H9 (cell line): ENCODE results near the gene SEMA5A. TPM values are rescaled to one million over a fixed set of nuclear protein-coding genes. Genes with fewer than 3 reads are reported as not detected.

Experiments used
- DNase-seq: peaks from one replicate; pipeline ENCODE4 v3.0.0-alpha.2; 2017
- H2AFZ ChIP-seq: one replicate; pipeline ENCODE4 v1.6.1; 2013; ENCODE audit warnings: mild to moderate bottlenecking, low read length, control low read depth, moderate library complexity
- H2AK5ac ChIP-seq: 2 replicates; pipeline ENCODE4 v1.6.1; 2013; ENCODE audit warnings: low read length, control low read depth, mixed read lengths; ENCODE audit not compliant: insufficient read length
- H2BK120ac ChIP-seq: one replicate; pipeline ENCODE4 v1.6.1; 2013; ENCODE audit warnings: low read depth, mild to moderate bottlenecking, low read length, control low read depth, inconsistent platforms; ENCODE audit not compliant: poor library complexity, severe bottlenecking
- H2BK12ac ChIP-seq: 2 replicates; pipeline ENCODE4 v1.6.1; 2013; ENCODE audit warnings: low read length, control low read depth, mixed read lengths, low read depth; ENCODE audit not compliant: insufficient read length
- H2BK15ac ChIP-seq: 2 replicates; pipeline ENCODE4 v1.6.1; 2013; ENCODE audit warnings: low read depth, low read length, control low read depth
- H2BK20ac ChIP-seq: one replicate; pipeline ENCODE4 v1.6.1; 2013; ENCODE audit warnings: low read depth, mild to moderate bottlenecking, low read length, control low read depth, inconsistent platforms; ENCODE audit not compliant: poor library complexity, severe bottlenecking
- H2BK5ac ChIP-seq: 2 replicates; pipeline ENCODE4 v1.6.1; 2013; ENCODE audit warnings: low read length, control low read depth, mixed read lengths; ENCODE audit not compliant: insufficient read length
- H3K14ac ChIP-seq: 2 replicates; pipeline ENCODE4 v1.6.1; 2013; ENCODE audit warnings: low read length, control low read depth; ENCODE audit not compliant: insufficient read depth
- H3K18ac ChIP-seq: 2 replicates; pipeline ENCODE4 v1.6.1; 2013; ENCODE audit warnings: low read depth, mild to moderate bottlenecking, mixed read lengths, low read length, control low read depth; ENCODE audit not compliant: insufficient read length
- H3K23ac ChIP-seq: 2 replicates; pipeline ENCODE4 v1.6.1; 2013; ENCODE audit warnings: low read length, control low read depth, mixed read lengths, low read depth; ENCODE audit not compliant: insufficient read length
- H3K23me2 ChIP-seq: 2 replicates; pipeline ENCODE4 v1.6.1; 2013; ENCODE audit warnings: low read depth, mild to moderate bottlenecking, mixed read lengths, low read length, control low read depth; ENCODE audit not compliant: insufficient read length, poor library complexity, severe bottlenecking
- H3K27ac ChIP-seq: 2 replicates; pipeline ENCODE4 v1.5.1; 2013; ENCODE audit warnings: low read length, control low read depth, mixed read lengths, low read depth; ENCODE audit not compliant: insufficient read length
- H3K27me3 ChIP-seq: 2 replicates; pipeline ENCODE4 v1.6.1; 2013; ENCODE audit warnings: low read length, control low read depth, inconsistent platforms; ENCODE audit not compliant: insufficient read depth
- H3K4ac ChIP-seq: 2 replicates; pipeline ENCODE4 v1.6.1; 2013; ENCODE audit warnings: low read depth, mild to moderate bottlenecking, control low read depth, inconsistent platforms, low read length, moderate library complexity
- H3K4me1 ChIP-seq: 2 replicates; pipeline ENCODE4 v1.6.1; 2013; ENCODE audit warnings: low read length, control low read depth, inconsistent platforms; ENCODE audit not compliant: insufficient read depth
- H3K4me2 ChIP-seq: 2 replicates; pipeline ENCODE4 v1.6.1; 2013; ENCODE audit warnings: low read length, control low read depth, mixed read lengths; ENCODE audit not compliant: insufficient read length, insufficient read depth
- H3K56ac ChIP-seq: 2 replicates; pipeline ENCODE4 v1.6.1; 2013; ENCODE audit warnings: low read depth, mild to moderate bottlenecking, mixed read lengths, low read length, control low read depth; ENCODE audit not compliant: insufficient read length
- H3K79me1 ChIP-seq: 2 replicates; pipeline ENCODE4 v1.6.1; 2013; ENCODE audit warnings: low read depth, mild to moderate bottlenecking, moderate library complexity, low read length, control low read depth, inconsistent platforms; ENCODE audit not compliant: insufficient read depth, poor library complexity, severe bottlenecking
- H3K79me2 ChIP-seq: 2 replicates; pipeline ENCODE4 v1.6.1; 2013; ENCODE audit warnings: low read length, control low read depth, inconsistent platforms; ENCODE audit not compliant: insufficient read depth
- H3K9ac ChIP-seq: 2 replicates; pipeline ENCODE4 v1.6.1; 2013; ENCODE audit warnings: low read length, control low read depth, mixed read lengths; ENCODE audit not compliant: insufficient read length; ENCODE audit errors: extremely low read depth
- H3K9me3 ChIP-seq: one replicate; pipeline ENCODE4 v1.6.1; 2013; ENCODE audit warnings: low read depth, low read length, inconsistent platforms; ENCODE audit not compliant: control insufficient read depth
- H3T11ph ChIP-seq: one replicate; pipeline ENCODE4 v1.6.1; 2013; ENCODE audit warnings: mild to moderate bottlenecking, low read length, control low read depth, inconsistent platforms
- H4K20me1 ChIP-seq: one replicate; pipeline ENCODE4 v1.6.1; 2013; ENCODE audit not compliant: control insufficient read depth, insufficient read length, insufficient read depth
- H4K5ac ChIP-seq: 2 replicates; pipeline ENCODE4 v1.6.1; 2013; ENCODE audit warnings: low read depth, mild to moderate bottlenecking, mixed read lengths, low read length, control low read depth; ENCODE audit not compliant: insufficient read length
- H4K8ac ChIP-seq: replicated peaks from 2 replicates; pipeline ENCODE4 v1.6.1; 2013; ENCODE audit warnings: low read length, control low read depth, mixed read lengths, low read depth; ENCODE audit not compliant: insufficient read length
- H4K91ac ChIP-seq: 2 replicates; pipeline ENCODE4 v1.6.1; 2013; ENCODE audit warnings: low read depth, mild to moderate bottlenecking, moderate library complexity, mixed read lengths, low read length, control low read depth; ENCODE audit not compliant: insufficient read length
- H3K27ac Mint-ChIP-seq, 3 experiments: 2 replicates in 2 of 3; 3 replicates in 1 of 3; pipeline ENCODE4 v1.8.0; 2020 to 2021; ENCODE audit warnings: mixed read lengths in 3 of 3, mild to moderate bottlenecking in 1 of 3, moderate library complexity in 1 of 3
- H3K27me3 Mint-ChIP-seq: 2 replicates; pipeline ENCODE4 v1.8.0; 2021; ENCODE audit warnings: low read depth, mild to moderate bottlenecking, moderate library complexity, mixed read lengths
- H3K36me3 Mint-ChIP-seq, 3 experiments: 2 replicates in 2 of 3; 3 replicates in 1 of 3; pipeline ENCODE4 v1.8.0; 2020 to 2021; ENCODE audit warnings: low read depth in 3 of 3, mixed read lengths in 3 of 3; ENCODE audit not compliant: insufficient read depth in 1 of 3
- H3K4me1 Mint-ChIP-seq, 2 experiments: 2 replicates each; pipeline ENCODE4 v1.8.0; 2020; ENCODE audit warnings: mixed read lengths in 2 of 2
- H3K4me3 Mint-ChIP-seq, 2 experiments: 2 replicates in 1 of 2; 3 replicates in 1 of 2; pipeline ENCODE4 v1.8.0; 2020 to 2021; ENCODE audit warnings: mild to moderate bottlenecking in 2 of 2, mixed read lengths in 2 of 2, moderate library complexity in 1 of 2
- H3K9me3 Mint-ChIP-seq, 2 experiments: 2 replicates in 1 of 2; 3 replicates in 1 of 2; pipeline ENCODE4 v1.8.0; 2020; ENCODE audit warnings: mild to moderate bottlenecking in 2 of 2, mixed read lengths in 2 of 2, moderate library complexity in 1 of 2
- CTCF ChIP-seq: fragments of 200-600 bp; sonication (generic); conservative IDR thresholded peaks from 3 replicates; pipeline ENCODE4 v1.8.0; 2021; ENCODE audit warnings: antibody characterized with exemption, mild to moderate bottlenecking
- WGBS: extraction: QIAGEN DNeasy Blood & Tissue Kit; methylation state at CpG from one replicate; pipeline ENCODE4 v1.1.7; 2013; ENCODE audit warnings: missing lambda C conversion rate, low lambda C conversion rate, mixed read lengths; ENCODE audit not compliant: insufficient read length; ENCODE audit errors: extremely low coverage; 5-methylcytosine and 5-hydroxymethylcytosine counted together
- total RNA-seq: library from RNA; stranded (reverse); gene quantifications from 2 replicates; pipeline ENCODE4 v1.2.1, GENCODE V29; 2021

The SEMA5A gene
- total RNA-seq, 1 experiment from 2014 or later = 4.3 TPM

- Mint-ChIP-seq H3K27ac (no peak overlapping the region), H3K27me3 (no peaks in the 10 kb centered on the region), H3K9me3 (no peaks in the 10 kb centered on the region; a peak in 1 of 5 replicates), H3K36me3 (0 out of 7 replicates have a peak, but pooled peaks cover 0 to 2% (median 0%) of the 10 kb centered on the region in 3 experiments), H3K4me3 (no peak overlapping the region), H3K4me1 (peaks cover 3 to 6% of the 10 kb centered on the region in 2 experiments)
- H2AK5ac ChIP-seq = no peak overlapping the region
- H2BK20ac ChIP-seq = no peak overlapping the region
- H3K27ac ChIP-seq = no peak overlapping the region
- no peak overlapping the region for H2BK15ac ChIP-seq
- H3K9me3 ChIP-seq = no peaks in the 10 kb centered on the region
- no peak overlapping the region for H3T11ph ChIP-seq
- H3K9ac ChIP-seq = no peak overlapping the region
- H4K5ac ChIP-seq = no peak overlapping the region
- H2BK120ac ChIP-seq = no peak overlapping the region
- H2AFZ ChIP-seq = no peak overlapping the region
- no peak for DNase-seq
- no peaks in the 10 kb centered on the region for H4K20me1 ChIP-seq
- H3K4me1 ChIP-seq = no peaks in the 10 kb centered on the region
- no peak overlapping the region for H3K56ac ChIP-seq
- no peak overlapping the region for H3K23ac ChIP-seq
- no peaks in the 10 kb centered on the region; the same call in 1 of the 2 replicates for H3K27me3 ChIP-seq
- no peaks in the 10 kb centered on the region for H3K23me2 ChIP-seq
- no CpG with 5 or more reads among the region's 1 CpG for WGBS
- no peak overlapping the region for H3K18ac ChIP-seq
- H2BK5ac ChIP-seq = no peak overlapping the region
- no peak overlapping the region for H2BK12ac ChIP-seq
- H4K91ac ChIP-seq = no peak overlapping the region
- no peaks in the 10 kb centered on the region for H3K79me1 ChIP-seq
- TF ChIP-seq CTCF = no peak
- H3K4me2 ChIP-seq = no peak overlapping the region
- no peak overlapping the region for H3K14ac ChIP-seq
- H3K4ac ChIP-seq = no peak overlapping the region
- H4K8ac ChIP-seq = no peak overlapping the region
- H3K79me2 ChIP-seq = no peaks in the 10 kb centered on the region
Observed at GRCh38 chr5:9405196-9405754, 140.6 kb downstream of the SEMA5A start.
